Transverse colon (tissue), 4 donors: ENCODE measurements around the gene MEG3. TPM values are rescaled to one million over a fixed set of nuclear protein-coding genes. Genes with fewer than 3 reads are reported as not detected.

ENCODE experiments used
- DNase-seq: peaks from one replicate; pipeline ENCODE4 v3.0.0-alpha.2; 2019
- H3K27ac ChIP-seq, 4 donors: fragments of 200-600 bp; sonication (generic); 2 replicates each; pipeline ENCODE4 v1.5.1; 2016 to 2018; ENCODE audit warnings: inconsistent platforms in 4 of 4
- H3K27me3 ChIP-seq: fragments of 200-600 bp; sonication (generic); 2 replicates; pipeline ENCODE4 v1.5.1; 2017; ENCODE audit warnings: inconsistent platforms
- H3K36me3 ChIP-seq, 4 donors: fragments of 200-600 bp; sonication (generic); 2 replicates each; pipeline ENCODE4 v1.5.1; 2017 to 2019; ENCODE audit warnings: inconsistent platforms in 4 of 4
- H3K4me1 ChIP-seq, 4 donors: fragments of 200-600 bp; sonication (generic); 2 replicates each; pipeline ENCODE4 v1.5.1; 2017 to 2020; ENCODE audit warnings: inconsistent platforms in 4 of 4
- H3K4me3 ChIP-seq, 4 donors: fragments of 200-600 bp; sonication (generic); 1 replicate in 1 of 4; 2 replicates in 3 of 4; pipeline versions ENCODE4 v1.5.1 to v1.6.1; 2017 to 2019; ENCODE audit warnings: inconsistent platforms in 4 of 4
- H3K9me3 ChIP-seq, 2 donors: fragments of 200-600 bp; sonication (generic); 2 replicates each; pipeline ENCODE4 v1.5.1; 2017 to 2019; ENCODE audit warnings: inconsistent platforms in 2 of 2
- EP300 ChIP-seq: sonication (generic); formaldehyde crosslinking; IDR thresholded peaks from one replicate; pipeline ENCODE4 v1.6.1; 2017; ENCODE audit warnings: antibody characterized with exemption, low read depth
- POLR2A ChIP-seq: fragments of 450-650 bp; IDR thresholded peaks from one replicate; pipeline ENCODE4 v1.6.1; 2016; ENCODE audit warnings: antibody characterized with exemption, mild to moderate bottlenecking, moderate library complexity
- POLR2AphosphoS5 ChIP-seq, 3 donors: sonication (generic); formaldehyde crosslinking; IDR thresholded peaks; one replicate each; pipeline ENCODE4 v1.6.1; 2016; ENCODE audit warnings: antibody characterized with exemption in 3 of 3
- WGBS, 2 donors: methylation state at CpG; one replicate each; pipeline ENCODE4 v1.1.5; 2018; ENCODE audit warnings: low coverage in 1 of 2; 5-methylcytosine and 5-hydroxymethylcytosine counted together
- in situ Hi-C, 4 donors: fragments of 200-750 bp; cut with MboI; loops; one replicate each; pipeline versions ENCODE4 v1.15.0 to v1.15.1; 2017; ENCODE audit warnings: low sequenced_read_pairs in 3 of 4, low pct_ligation_motif_present in 1 of 4, low pct_unique_long_range_greater_than_20kb in 1 of 4
- intact Hi-C: fragments of 100-400 bp; cut with DNase I; formaldehyde crosslinking; loops from one replicate; pipeline ENCODE4 v1.15.1; 2023; ENCODE audit warnings: low total_unique reads
- total RNA-seq, 4 donors: library from RNA; depleted of rRNA; stranded (reverse); fragments of >200 nt; gene quantifications; one replicate each; pipeline ENCODE4 v1.1.0, GENCODE V29; 2016
- TF ChIP-seq, protein P1 (sequence below), 5 experiments: fragments of 200-600 bp in 3 of 5; fragments of 450-650 bp in 2 of 5; sonication (generic) in 3 of 5; IDR thresholded peaks; 1 replicate in 2 of 5; 2 replicates in 3 of 5; pipeline ENCODE4 v1.5.1; 2016 to 2017; ENCODE audit warnings: antibody characterized with exemption in 5 of 5, inconsistent platforms in 3 of 5, mild to moderate bottlenecking in 2 of 5, moderate library complexity in 1 of 5

MEG3 gene
- total RNA-seq, 4 donors from 2014 or later, result 10.6 to 156 (median 40.1) TPM

DNA sequence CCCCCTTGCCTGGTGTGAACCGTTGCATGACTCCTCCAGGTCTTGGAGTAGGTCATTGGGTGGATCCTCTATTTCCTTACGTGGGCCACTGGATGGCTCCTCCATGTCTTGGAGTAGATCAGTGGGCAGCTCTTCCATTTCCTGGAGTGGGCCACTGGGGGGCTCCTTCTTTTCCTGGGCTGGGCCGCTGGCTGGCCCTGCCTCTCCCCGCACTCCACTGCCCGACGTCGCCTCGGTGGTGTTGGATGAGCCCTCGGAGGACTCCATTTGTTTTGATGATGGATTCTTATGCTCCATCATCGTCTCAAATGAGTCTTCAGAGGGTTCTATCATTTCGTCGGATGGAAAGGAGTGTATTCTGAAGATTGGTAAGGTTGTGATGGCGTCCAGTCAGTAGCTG, 58.5 kb downstream of the MEG3 start:
- no peaks in the 10 kb centered on the region for H3K36me3 ChIP-seq
- H3K4me1 ChIP-seq, result peaks cover 0 to 18% (median 8%) of the 10 kb centered on the region in 4 donors
- in situ Hi-C loops, result no loop called here
- no peaks in the 10 kb centered on the region for H3K9me3 ChIP-seq
- no peak for DNase-seq
- no peak for TF ChIP-seq EP300
- TF ChIP-seq POLR2AphosphoS5 (IDR thresholded peaks at IDR 0.05), result no peak
- TF ChIP-seq, protein P1, sequence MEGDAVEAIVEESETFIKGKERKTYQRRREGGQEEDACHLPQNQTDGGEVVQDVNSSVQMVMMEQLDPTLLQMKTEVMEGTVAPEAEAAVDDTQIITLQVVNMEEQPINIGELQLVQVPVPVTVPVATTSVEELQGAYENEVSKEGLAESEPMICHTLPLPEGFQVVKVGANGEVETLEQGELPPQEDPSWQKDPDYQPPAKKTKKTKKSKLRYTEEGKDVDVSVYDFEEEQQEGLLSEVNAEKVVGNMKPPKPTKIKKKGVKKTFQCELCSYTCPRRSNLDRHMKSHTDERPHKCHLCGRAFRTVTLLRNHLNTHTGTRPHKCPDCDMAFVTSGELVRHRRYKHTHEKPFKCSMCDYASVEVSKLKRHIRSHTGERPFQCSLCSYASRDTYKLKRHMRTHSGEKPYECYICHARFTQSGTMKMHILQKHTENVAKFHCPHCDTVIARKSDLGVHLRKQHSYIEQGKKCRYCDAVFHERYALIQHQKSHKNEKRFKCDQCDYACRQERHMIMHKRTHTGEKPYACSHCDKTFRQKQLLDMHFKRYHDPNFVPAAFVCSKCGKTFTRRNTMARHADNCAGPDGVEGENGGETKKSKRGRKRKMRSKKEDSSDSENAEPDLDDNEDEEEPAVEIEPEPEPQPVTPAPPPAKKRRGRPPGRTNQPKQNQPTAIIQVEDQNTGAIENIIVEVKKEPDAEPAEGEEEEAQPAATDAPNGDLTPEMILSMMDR (IDR thresholded peaks at IDR 0.05), result no peak
- no peak for TF ChIP-seq POLR2A
- H3K27ac ChIP-seq, result no peak overlapping the region
- WGBS, 2 donors, result 87 to 92% methylated on average over 3 to 13 of the region's 13 CpGs
- intact Hi-C loops, result no loop called here
- no peak overlapping the region for H3K4me3 ChIP-seq
- H3K27me3 ChIP-seq, result peaks cover 4% of the 10 kb centered on the region

DNA sequence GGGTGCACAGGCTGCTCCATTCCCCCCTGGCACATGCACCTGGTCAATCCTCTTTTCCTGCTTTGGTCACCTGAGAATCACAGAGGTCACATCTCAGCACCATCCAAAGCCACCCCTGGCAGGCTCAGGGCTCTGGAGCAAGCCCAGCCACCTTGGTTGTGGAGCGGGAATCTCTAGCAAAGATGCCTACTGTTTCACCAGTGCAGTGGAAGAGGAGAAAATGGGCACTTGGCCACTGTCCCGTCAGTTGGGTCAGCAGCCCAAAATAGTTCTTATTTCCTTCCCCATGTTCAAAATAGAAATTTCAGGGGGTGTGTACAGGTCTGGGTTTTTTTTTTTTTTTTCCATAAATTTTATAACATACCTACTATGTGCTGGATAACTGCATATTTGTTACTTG, 59.3 kb downstream of the MEG3 start:
- Histone ChIP-seq H3K27me3 (peaks cover 4% of the 10 kb centered on the region), H3K4me3 (no peak overlapping the region), H3K4me1 (peaks cover 0 to 20% (median 8%) of the 10 kb centered on the region in 4 donors), H3K36me3 (no peaks in the 10 kb centered on the region), H3K9me3 (no peaks in the 10 kb centered on the region), H3K27ac (no peak overlapping the region)
- TF ChIP-seq, protein P1 (IDR thresholded peaks at IDR 0.05), result no peak
- TF ChIP-seq EP300 (no peak), POLR2A (no peak), POLR2AphosphoS5 (IDR thresholded peaks at IDR 0.05) (no peak)
- WGBS, 2 donors, result 33 to 88% methylated on average over 1 to 2 of the region's 2 CpGs
- no peak for DNase-seq
- in situ Hi-C loops, result no loop called here
- intact Hi-C loops, result no loop called here

DNA sequence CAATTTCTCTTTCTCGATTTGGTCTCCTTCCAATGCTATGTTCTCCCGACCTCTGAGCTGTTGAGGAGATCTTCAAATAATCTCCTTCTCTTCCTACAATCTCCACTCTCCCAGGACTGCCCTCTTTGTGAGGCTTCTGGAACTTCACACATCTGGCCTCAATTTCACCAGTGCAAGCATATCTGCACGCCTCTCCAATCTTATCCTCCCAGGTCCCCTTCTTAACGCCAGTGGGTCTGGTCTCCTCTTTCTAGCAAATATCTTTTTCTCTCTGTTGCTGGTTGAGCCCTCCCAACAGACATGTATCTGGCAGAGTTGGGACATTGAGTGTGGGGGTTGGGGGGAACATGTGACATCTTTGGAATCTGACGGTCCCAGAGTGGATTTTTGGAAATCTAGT, 59.7 kb downstream of the MEG3 start:
- no peaks in the 10 kb centered on the region for H3K36me3 ChIP-seq
- intact Hi-C loops (no loop called here), in situ Hi-C loops (no loop called here)
- no peak overlapping the region for H3K27ac ChIP-seq
- DNase-seq, result no peak
- H3K9me3 ChIP-seq, result no peaks in the 10 kb centered on the region
- peaks cover 4% of the 10 kb centered on the region for H3K27me3 ChIP-seq
- 71 to 83% methylated on average over 3 to 5 of the region's 5 CpGs for WGBS, 2 donors
- H3K4me1 ChIP-seq, result peaks cover 0 to 20% (median 8%) of the 10 kb centered on the region in 4 donors
- no peak overlapping the region for H3K4me3 ChIP-seq
- TF ChIP-seq EP300, result no peak
- TF ChIP-seq POLR2AphosphoS5 (IDR thresholded peaks at IDR 0.05), result no peak
- TF ChIP-seq, protein P1 (IDR thresholded peaks at IDR 0.05), result no peak
- no peak for TF ChIP-seq POLR2A

DNA sequence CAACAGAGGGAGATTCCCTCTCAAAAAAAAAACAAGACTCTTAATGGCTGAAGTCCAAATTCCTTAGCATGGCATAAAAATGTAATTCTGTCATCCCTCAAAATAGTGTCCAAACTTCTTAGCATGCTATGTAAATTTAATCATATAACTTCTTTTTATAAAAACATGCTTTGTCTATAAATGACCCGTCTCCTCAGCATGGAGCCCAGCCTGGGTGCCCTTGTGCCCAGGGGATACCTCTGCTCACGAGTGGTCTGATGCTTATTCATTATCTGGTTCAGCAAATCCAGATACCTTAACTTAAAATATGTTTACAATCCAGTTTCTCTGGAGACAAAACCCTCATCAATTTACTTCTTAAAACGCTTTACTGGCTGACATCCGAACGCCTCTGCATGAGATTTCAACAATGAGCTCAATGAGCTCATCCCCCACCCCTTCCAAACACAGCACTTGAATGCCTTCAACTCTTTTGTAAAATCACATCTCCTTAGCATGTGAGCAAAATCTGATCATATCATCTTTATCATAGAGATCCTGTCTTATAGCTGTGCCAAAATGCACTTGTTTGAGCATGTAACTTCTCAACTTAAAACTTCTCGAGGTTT, 61.9 kb downstream of the MEG3 start:
- no peaks in the 10 kb centered on the region for H3K36me3 ChIP-seq
- no peak overlapping the region for H3K4me3 ChIP-seq
- H3K27ac ChIP-seq, result no peak overlapping the region
- peaks cover 0 to 20% (median 8%) of the 10 kb centered on the region in 4 donors for H3K4me1 ChIP-seq
- H3K9me3 ChIP-seq, result no peaks in the 10 kb centered on the region
- H3K27me3 ChIP-seq, result peaks cover 4% of the 10 kb centered on the region
- in situ Hi-C loops (no loop called here), intact Hi-C loops (no loop called here)
- no peak for DNase-seq
- 49 to 55% methylated on average over 5 to 6 of the region's 6 CpGs for WGBS, 2 donors
- TF ChIP-seq POLR2AphosphoS5 (IDR thresholded peaks at IDR 0.05) (no peak), EP300 (no peak), POLR2A (no peak)
- TF ChIP-seq, protein P1 (IDR thresholded peaks at IDR 0.05), result no peak
